ENCODE data around the gene CCL5. TPM values are rescaled to one million over a fixed set of nuclear protein-coding genes. Genes with fewer than 3 reads are reported as not detected.

The CCL5 gene
- total and polyA plus RNA-seq, 2 experiments from 2014 or later, result 1.1 to 1.4 TPM

DNA sequence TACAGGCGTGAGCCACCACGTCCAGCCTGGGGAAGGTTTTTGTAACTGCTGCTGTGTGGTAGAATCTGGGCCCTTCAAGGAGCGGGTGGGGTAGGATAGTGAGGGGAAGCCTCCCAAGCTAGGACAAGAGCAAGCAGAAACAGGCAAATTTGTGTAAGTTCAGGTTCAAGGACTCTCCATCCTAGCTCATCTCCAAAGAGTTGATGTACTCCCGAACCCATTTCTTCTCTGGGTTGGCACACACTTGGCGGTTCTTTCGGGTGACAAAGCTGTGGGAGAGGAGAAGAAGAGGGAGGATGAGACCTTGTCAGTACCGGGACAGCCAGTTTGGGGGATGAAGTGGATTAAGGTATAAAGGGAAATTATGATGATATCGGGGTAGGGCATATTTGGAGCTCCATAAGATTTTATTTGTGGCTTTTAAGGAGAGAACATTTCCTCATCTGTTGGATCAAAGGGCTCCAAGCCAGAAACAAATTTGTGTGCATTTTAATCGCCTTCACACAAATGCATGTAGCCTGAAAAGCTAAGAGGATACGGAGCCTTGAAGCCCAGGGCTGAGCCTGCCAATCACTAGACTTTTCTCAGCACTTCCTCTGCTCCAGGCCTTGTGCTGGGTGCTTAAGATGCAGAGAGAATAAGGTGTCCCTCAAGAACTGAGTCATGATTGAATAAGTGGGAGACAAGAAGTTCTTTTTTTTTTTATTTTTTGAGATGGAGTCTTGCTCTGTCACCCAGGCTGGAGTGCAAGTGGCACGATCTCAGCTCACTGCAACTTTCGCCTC is 7.8 kb downstream of the CCL5 start:
- Histone ChIP-seq H3K9me3 (ENCODE audit: low read depth) (no peaks in the 10 kb centered on the region), H2AFZ (no peak overlapping the region), H3K4me3 (no peak overlapping the region), H3K4me2 (no peak overlapping the region), H3K4me1 (ENCODE audit: insufficient read depth) (no peaks in the 10 kb centered on the region), H3K9me2 (replicated peaks; ENCODE audit: insufficient read depth) (no peaks in the 10 kb centered on the region), H3K27me3 (no peaks in the 10 kb centered on the region), H3K27ac (no peak overlapping the region), H4K20me1 (ENCODE audit: insufficient read depth, poor library complexity, severe bottlenecking) (no peaks in the 10 kb centered on the region), H3K79me2 (no peaks in the 10 kb centered on the region), H3K36me3 (replicated peaks; ENCODE audit: insufficient read depth, low read depth) (no peaks in the 10 kb centered on the region)
- TF ChIP-seq EZH2 (IDR thresholded peaks at IDR 0.05; ENCODE audit: borderline replicate concordance), result no peak
- TF ChIP-seq, protein P1, sequence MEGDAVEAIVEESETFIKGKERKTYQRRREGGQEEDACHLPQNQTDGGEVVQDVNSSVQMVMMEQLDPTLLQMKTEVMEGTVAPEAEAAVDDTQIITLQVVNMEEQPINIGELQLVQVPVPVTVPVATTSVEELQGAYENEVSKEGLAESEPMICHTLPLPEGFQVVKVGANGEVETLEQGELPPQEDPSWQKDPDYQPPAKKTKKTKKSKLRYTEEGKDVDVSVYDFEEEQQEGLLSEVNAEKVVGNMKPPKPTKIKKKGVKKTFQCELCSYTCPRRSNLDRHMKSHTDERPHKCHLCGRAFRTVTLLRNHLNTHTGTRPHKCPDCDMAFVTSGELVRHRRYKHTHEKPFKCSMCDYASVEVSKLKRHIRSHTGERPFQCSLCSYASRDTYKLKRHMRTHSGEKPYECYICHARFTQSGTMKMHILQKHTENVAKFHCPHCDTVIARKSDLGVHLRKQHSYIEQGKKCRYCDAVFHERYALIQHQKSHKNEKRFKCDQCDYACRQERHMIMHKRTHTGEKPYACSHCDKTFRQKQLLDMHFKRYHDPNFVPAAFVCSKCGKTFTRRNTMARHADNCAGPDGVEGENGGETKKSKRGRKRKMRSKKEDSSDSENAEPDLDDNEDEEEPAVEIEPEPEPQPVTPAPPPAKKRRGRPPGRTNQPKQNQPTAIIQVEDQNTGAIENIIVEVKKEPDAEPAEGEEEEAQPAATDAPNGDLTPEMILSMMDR (IDR thresholded peaks at IDR 0.05; ENCODE audit: poor library complexity), result no peak
- no peak for TF ChIP-seq EZH2phosphoT487 (IDR thresholded peaks at IDR 0.05; ENCODE audit: low read depth, severe bottlenecking, unreplicated experiment)
- no peak for DNase-seq (ENCODE audit: low spot score)
- 96% methylated on average over 12 of the region's 12 CpGs for WGBS (ENCODE audit: low lambda C conversion rate, missing lambda C conversion rate)

GRCh38 chr17:35870906-35871819 is 9.0 kb downstream of the CCL5 start:
- DNase-seq (ENCODE audit: low spot score), result no peak
- TF ChIP-seq EZH2 (IDR thresholded peaks at IDR 0.05; ENCODE audit: borderline replicate concordance) (no peak), EZH2phosphoT487 (IDR thresholded peaks at IDR 0.05; ENCODE audit: low read depth, severe bottlenecking, unreplicated experiment) (no peak)
- TF ChIP-seq, protein P1 (IDR thresholded peaks at IDR 0.05; ENCODE audit: poor library complexity), result no peak
- H3K4me2 ChIP-seq, result no peak overlapping the region
- H3K9me3 ChIP-seq (ENCODE audit: low read depth), result no peaks in the 10 kb centered on the region
- no peaks in the 10 kb centered on the region for H3K9me2 ChIP-seq (replicated peaks; ENCODE audit: insufficient read depth)
- H3K4me3 ChIP-seq, result no peak overlapping the region
- H2AFZ ChIP-seq, result no peak overlapping the region
- H3K79me2 ChIP-seq, result no peaks in the 10 kb centered on the region
- H4K20me1 ChIP-seq (ENCODE audit: insufficient read depth, poor library complexity, severe bottlenecking), result no peaks in the 10 kb centered on the region
- no peaks in the 10 kb centered on the region for H3K36me3 ChIP-seq (replicated peaks; ENCODE audit: insufficient read depth, low read depth)
- H3K4me1 ChIP-seq (ENCODE audit: insufficient read depth), result no peaks in the 10 kb centered on the region
- WGBS (ENCODE audit: low lambda C conversion rate, missing lambda C conversion rate), result 86% methylated on average over 8 of the region's 8 CpGs
- H3K27me3 ChIP-seq, result no peaks in the 10 kb centered on the region
- no peak overlapping the region for H3K27ac ChIP-seq

DNA sequence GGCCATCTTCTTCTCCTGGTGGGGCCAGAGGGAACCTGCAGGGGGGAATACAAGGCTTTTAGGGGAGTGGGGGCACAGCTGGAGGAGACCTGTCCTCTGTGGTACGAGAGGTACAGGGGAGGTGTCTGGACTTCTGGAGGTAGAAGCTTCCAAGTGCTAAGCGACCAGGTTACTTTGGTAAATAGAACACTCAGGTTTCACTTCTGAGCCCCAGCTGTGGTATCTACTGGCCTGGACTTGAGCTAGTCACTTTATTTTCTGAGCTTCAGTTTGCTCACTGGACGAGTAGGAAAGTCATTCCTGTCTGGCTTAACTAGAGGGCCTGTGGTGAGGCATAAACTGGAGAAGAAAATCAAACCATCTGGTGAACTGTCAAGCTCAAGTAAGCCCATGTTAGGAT is 11.4 kb downstream of the CCL5 start, which contains the start of gene HEATR9:
Gene HEATR9, minus strand, starts transcription at position 155 of the 400 bp plus-strand sequence. Its CDS starts 149 bp downstream, at position 6.
- Histone ChIP-seq H3K9me3 (ENCODE audit: low read depth) (no peaks in the 10 kb centered on the region), H2AFZ (no peak within 1 kb of the TSS), H3K4me1 (ENCODE audit: insufficient read depth) (peaks cover 8% of the 10 kb centered on the region), H3K9me2 (replicated peaks; ENCODE audit: insufficient read depth) (no peaks in the 10 kb centered on the region), H3K4me2 (no peak within 1 kb of the TSS), H3K4me3 (no peak within 1 kb of the TSS), H3K27me3 (no peaks in the 10 kb centered on the region), H4K20me1 (ENCODE audit: insufficient read depth, poor library complexity, severe bottlenecking) (no peaks in the 10 kb centered on the region), H3K36me3 (replicated peaks; ENCODE audit: insufficient read depth, low read depth) (no peaks in the 10 kb centered on the region), H3K79me2 (no peaks in the 10 kb centered on the region), H3K27ac (no peak within 1 kb of the TSS)
- 81% methylated on average over 3 of the region's 3 CpGs for WGBS (ENCODE audit: low lambda C conversion rate, missing lambda C conversion rate)
- no peak for DNase-seq (ENCODE audit: low spot score)
- TF ChIP-seq EZH2phosphoT487 (IDR thresholded peaks at IDR 0.05; ENCODE audit: low read depth, severe bottlenecking, unreplicated experiment) (no peak), EZH2 (IDR thresholded peaks at IDR 0.05; ENCODE audit: borderline replicate concordance) (no peak)
- TF ChIP-seq, protein P1 (IDR thresholded peaks at IDR 0.05; ENCODE audit: poor library complexity), result no peak

Data from hepatocyte (in vitro differentiated cells).